Activated T-cell treated with anti-CD3 and anti-CD28 coated beads, Interleukin-2, amount 50 U/mL, for 48 hours (primary cell): ENCODE measurements around the gene SOCS4.
"Not testable (repeated sequence)": the region's sequence is repeated elsewhere in the genome, so short reads cannot be mapped to it uniquely, and the experiment has no call there.

Source experiments
- DNase-seq, 2 experiments: peaks; one replicate each; pipeline ENCODE4 v3.0.0-alpha.2; 2020

The SOCS4 gene

GRCh38 chr14:55052269-55052930, 25.4 kb downstream of the SOCS4 start:
- DNase-seq: no peak

DNA sequence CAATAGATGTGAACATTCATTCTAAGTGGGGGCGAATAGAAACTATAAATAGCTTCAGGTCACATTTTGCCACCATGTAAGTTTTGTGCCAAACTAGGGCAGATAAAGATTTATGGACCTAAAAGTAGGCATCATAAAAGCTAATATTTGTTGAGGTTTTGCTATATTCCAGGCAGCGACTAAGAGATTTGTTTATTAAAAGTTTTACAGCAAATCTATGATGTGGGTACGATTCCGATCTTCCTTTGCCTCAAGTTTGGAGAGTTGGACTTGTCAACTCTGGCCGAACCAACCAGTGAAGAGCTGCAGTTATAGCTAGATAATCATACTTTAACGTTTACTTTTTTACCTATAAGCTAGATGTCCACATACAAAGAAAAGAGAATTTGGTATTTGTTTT, 26.0 kb downstream of the SOCS4 start:
- DNase-seq: no peak

DNA sequence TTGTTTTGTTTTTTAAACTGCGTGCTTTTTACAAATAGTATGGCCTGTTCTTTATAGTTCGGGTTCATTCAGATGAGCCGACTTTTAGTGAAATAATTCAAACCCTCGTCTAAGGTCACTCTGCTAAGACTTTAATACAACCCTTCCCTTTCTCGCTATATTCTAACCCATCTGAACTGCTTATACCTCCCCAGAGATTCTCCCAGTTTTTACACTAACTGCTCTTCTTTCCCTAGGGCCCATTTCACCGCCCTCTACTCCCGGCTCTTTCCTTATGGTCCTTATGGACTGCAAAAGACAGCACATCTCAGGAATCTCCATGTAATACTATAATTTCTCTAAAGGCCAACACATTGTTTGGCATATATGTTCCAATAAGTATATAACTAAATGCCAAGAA, 26.5 kb downstream of the SOCS4 start:
- DNase-seq: no peak

- no peak for DNase-seq
Measured at GRCh38 chr14:55054098-55054497, 27.1 kb downstream of the SOCS4 start.

GRCh38 chr14:55057919-55058318, 30.9 kb downstream of the SOCS4 start:
- no peak for DNase-seq

DNA sequence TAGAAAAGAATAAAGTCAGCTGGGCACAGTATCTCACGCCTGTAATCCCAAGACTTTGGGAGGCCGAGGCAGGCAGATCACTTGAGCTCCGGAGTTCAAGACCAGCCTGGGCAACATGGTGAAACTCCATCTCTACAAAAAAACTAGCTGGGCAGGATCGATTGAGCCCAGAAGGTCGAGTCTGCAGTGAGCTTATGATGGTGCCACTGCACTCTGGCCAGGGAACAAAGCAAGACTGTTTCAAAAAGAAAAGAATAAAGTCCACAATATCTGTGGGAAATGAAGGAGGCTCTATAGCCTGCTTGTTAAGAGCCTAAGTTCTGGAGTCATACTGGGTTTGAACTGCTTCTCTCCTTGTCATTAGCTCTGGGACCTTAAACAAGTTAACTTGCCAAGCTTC, 32.3 kb downstream of the SOCS4 start:
- DNase-seq: peak in 1 of 2 experiments; percentile 11

- DNase-seq: no peak
Measured at GRCh38 chr14:55062517-55063351, 35.7 kb downstream of the SOCS4 start.

- not testable (repeated sequence) for DNase-seq
Measured at GRCh38 chr14:55064896-55065295, 37.9 kb downstream of the SOCS4 start.

DNA sequence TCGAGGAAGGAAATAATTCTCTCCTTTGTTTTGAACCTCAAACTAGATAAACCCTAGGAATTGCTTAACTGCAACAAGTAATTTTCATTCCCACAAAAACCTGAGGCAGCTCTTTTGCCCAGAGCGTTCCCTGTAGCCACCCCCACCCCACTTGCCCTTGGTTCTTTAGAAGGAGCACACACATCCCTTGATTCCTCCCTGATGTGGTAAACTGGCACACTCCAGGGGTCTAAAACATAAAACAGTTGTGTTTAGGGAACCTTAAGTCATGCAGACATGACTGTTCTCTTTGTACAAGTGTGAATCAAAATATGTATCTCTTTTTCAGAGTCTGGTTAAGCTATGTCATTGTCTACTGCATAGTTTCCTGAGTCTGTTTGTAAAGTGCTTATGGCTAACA, 38.4 kb downstream of the SOCS4 start:
- DNase-seq: no peak

- DNase-seq: no peak
Measured at GRCh38 chr14:55066223-55066622, 39.2 kb downstream of the SOCS4 start.

GRCh38 chr14:55070981-55071411, 44.0 kb downstream of the SOCS4 start:
- DNase-seq: no peak

- peak; percentile 40 to 44 for DNase-seq
Measured at GRCh38 chr14:55071870-55072640, 45.0 kb downstream of the SOCS4 start.

GRCh38 chr14:55073856-55074255, 46.8 kb downstream of the SOCS4 start:
- DNase-seq: no peak

DNA sequence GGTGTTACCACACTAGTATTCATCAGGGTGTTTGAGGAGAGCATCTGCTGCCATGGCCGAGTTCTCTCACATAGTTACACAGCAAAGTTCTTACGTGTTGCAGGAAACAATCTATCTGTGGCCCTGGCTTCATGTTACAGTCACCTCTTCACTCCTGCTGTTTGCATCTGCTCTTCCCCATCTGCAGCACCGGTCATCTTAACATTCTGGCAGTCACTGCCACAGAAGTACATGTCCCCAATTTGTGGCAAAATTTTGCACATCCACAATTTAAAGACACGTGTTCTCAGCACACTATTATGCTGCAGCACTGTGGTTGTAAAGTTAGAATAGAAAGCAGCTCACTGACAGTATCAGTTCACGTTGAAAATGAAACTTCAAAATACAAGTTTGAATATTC, 47.6 kb downstream of the SOCS4 start:
- DNase-seq: no peak

- no peak for DNase-seq
Measured at GRCh38 chr14:55075628-55076175, 48.7 kb downstream of the SOCS4 start.

- DNase-seq: peak in 1 of 2 experiments; percentile 35
Measured at GRCh38 chr14:55077170-55078151, 50.4 kb downstream of the SOCS4 start.

GRCh38 chr14:55079961-55080360, 52.9 kb downstream of the SOCS4 start:
- not testable (repeated sequence) for DNase-seq

- no peak for DNase-seq
Measured at GRCh38 chr14:55084401-55085059, 57.5 kb downstream of the SOCS4 start.

- DNase-seq: no peak
Measured at GRCh38 chr14:55085060-55085660, 58.1 kb downstream of the SOCS4 start.

DNA sequence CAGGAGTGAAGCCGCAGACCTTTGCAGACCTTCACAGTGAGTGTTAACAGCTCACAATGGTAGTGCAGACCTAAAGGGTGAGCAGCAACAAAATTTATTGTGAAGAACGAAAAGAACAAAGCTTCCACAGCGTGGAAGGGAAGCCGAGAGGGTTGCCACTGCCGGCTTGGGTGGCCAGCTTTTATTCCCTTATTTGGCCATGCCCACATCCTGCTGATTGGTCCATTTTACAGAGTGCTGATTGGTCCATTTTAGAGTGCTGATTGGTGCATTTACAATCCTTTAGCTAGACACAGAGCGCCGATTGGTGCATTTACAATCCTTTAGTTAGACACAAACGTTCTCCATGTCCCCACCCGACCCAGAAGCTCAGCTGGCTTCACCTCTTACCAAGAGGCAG, 59.9 kb downstream of the SOCS4 start:
- no peak for DNase-seq

GRCh38 chr14:55088356-55088755, 61.3 kb downstream of the SOCS4 start:
- DNase-seq: no peak
